NCI-H748 (cell line): ENCODE results near the gene BCAR3.
A peak's percentile ranks its signal among the peaks of the same experiment; 100 is the strongest.

Experiments used
- DNase-seq: peaks from one replicate; lab custom pipeline; 2025; ENCODE audit not compliant: unreplicated experiment; lab: John Stamatoyannopoulos, UW

Gene BCAR3

DNA sequence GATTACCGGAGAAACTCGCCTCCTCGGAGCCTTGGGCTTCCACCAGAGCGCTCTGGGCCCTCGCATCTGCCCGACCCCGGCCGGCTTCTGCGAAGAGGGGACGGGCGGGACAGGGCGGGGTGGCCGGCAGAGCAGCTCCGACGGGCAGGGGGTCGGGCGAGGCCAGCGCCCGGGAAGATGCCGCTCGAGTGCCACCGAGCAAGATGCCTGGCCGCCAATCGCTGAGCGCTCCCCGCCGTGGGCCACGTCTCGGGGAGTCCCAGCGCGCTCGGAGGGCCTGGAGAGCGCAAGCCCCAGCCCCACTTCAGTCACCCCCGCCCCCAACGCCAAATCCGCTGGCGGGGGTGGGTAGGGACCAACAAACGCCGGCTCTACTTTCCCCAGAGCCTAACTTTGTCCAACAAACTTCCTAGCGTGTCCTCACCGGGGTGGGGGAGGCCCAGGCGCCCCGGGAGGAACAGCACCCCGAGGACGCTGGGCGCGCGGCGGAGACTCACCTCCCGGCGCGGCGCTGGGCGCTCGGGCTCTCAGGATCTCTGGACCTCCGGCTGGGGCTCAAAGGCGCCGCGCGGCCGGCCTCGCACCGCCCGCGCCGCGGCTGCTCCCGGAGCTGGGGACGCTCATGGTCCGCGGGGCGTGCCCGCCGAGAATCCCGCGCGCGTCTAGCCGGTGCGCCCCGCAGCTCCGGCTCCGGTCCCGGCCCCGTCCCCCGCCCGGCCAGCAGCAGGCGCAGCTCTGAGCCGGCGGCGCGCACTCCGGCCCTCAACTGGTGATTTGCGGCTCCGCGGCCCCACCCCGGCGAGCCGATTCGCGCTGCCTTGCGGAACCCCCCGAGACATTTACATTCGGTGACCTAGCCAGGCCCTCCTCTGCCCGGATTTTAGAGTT, at the start of gene BCAR3:
TSS of gene BCAR3 (minus strand) at position 737 of the 888 bp plus-strand sequence. CDS start 6,907 bp downstream, outside the sequence.
- DNase-seq, result peak; percentile 73

DNA sequence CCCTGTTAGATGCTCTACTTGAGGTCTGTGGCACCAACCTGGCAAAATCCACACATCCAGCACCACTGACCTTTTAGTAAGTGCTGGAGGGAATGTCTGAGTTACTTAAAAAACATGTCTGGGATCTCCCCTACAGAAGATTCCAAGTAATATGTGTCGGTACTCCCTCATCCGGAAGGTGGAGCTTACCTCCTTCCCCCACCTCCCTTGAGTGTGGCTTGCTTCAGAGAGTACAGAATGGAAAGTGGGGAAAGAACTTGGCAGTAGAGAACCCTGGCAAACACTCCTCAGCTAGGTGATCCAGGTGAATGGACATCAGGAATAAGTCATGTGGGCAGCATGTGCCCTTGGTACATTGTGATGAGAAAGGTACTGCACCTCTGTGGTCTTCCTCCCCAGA, 49.0 kb upstream of the BCAR3 start:
- no peak for DNase-seq

DNA sequence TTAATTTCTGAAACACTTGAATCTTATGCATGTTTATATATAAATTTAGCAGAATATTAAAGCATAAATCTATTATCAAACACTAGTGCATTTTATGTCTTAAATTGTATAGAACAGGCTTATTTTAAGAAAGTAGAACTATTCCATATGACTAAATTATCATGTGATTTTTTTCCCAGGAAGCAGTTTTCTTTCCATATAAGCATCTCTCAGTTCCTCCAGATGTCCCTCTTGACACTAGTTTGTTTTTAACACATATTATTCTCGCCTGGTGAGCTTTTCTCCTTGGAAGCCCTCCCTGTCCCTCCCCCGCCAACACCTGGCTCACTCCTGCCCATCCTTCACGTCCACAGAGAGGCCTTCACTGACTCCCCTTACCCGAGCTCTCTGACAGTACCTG, 48.3 kb upstream of the BCAR3 start:
- DNase-seq, result no peak

DNA sequence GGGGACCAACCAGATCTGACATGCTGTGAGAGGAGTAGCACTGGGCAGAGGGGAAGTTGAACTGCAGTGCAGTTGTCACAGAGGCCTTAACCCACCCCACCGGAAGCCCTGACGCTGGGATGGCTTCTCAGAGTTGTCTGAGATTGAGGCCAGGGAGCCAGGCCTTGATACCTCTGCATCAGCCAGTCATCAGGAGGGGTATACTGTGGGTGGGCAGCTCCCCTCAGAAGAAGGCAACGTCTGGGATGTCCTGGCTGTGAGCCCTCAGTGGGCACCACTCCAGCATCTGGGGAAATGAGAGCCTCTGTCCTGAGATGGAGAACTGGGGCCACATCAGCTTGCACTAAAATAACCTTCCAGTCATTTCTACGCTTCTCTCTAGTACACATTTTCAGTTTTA, 47.9 kb upstream of the BCAR3 start:
- no peak for DNase-seq

DNA sequence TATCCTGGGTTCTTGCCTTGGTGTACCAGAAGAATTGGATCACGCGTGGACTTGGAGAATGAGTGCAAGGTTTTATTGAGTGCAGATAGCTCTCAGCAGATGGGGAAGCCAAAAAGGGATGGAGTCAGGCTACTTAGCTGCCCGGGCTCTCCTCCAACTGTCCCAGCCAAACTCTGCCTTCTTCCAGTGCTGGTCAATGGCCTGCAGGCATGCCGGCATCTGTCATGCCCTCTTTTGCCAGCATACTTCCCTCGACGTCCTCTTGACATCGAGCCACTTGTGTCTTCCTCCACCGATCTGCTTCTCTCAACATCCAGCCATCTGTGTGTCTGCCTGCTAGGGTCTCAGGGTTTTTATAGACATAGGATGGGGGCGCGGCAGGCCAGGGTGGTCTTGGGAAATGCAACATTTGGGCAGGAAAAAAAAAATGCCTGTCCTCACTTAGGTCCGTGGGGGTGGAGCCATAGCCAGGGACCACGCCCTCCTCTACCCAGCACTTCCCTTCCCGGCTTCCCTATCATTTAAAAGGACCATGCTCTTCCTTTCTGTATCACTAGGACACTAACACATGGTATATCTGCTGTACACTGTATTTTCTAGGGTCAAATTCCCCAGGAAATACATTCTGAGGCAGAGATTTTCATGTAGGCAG, 47.0 kb upstream of the BCAR3 start:
- no peak for DNase-seq

DNA sequence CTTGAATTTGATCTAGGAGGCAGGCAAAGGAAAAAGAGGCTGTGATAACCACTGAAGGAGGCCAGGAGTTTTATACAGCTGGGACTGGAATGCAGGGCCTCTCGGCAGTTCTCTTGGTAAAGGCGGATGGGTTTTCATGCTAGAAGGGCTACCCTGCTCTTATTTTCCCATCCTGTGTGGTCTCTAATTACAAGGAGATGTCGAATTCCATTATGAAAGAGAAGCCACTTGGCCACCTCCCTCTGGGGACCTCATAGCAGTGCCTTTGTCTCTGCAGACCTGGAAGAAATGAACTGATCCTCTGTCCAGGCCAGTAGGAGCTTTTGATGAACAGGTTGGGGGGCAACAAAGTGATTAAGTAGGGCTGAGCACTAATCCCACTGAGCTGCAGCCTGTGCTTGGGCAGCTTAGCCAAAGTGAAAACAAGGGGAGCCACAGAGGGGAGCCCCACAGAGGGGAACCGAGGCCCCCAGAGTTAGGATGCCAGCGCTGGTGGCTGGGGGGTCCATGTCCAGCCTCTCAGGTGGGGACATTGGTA, 42.2 kb upstream of the BCAR3 start:
- no peak for DNase-seq

DNA sequence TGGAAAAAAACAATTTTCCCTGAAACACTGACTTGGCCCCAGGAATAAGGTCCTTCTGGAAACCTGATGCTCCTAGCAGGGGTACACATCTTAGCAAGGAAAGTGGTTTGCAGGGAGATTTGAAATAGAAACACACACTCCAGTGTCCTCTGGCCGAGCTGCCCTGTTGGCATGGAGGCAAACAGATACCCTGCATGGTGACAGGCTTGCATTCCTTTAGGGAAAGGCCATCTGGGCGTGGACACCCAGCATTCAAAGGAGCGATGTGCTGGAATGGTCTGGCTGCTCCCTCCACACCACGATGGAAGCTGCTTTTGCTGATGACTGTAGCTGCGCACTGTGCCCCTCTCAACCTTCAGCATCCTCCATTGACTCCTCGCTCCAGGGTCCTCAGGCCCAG, 41.5 kb upstream of the BCAR3 start:
- DNase-seq, result no peak

DNA sequence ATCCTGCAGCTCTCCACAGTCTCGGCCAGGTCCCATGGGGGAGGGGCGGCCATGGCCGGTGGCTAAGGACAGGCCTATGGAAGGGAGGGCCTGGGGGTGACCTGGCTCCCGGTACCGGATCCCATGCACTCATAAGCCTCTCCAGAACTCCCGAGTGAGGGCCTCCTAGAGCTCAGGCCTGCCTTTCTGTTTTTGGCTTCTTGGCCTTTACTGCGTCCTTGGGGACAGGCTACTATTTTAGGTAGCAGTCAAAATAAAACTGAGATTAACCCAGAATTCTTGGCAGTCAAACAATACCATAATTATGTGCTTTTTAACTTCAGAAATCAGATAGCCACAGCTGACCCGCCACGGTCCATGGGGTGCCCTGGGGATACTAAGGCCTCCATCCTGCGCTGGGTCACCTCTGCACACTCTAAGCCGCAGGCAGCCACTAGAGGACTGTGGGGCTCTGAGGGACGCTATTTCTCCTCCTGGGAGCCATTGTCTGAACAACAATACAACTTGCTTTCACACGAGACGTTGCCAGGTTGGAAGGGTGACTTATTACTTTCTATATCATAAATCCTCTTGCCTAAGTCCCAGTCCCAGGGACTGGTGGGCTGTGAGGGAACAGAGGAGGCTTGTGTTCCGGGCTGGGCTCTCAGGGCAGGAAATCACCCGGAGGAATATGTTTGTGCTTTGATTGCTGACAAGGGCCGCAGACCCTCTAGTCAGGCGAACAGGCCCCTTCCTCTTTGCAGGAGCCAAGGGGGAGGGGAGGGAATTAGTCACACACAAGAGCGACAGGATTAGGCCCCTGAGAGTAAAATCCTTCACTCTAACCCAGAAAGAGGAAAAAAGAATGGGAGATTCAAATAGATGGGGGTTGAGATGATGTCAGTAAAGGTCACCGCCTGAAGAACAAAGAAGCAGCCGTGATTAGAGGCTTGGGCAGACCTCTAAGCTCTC, 40.7 kb upstream of the BCAR3 start:
- DNase-seq, result no peak

DNA sequence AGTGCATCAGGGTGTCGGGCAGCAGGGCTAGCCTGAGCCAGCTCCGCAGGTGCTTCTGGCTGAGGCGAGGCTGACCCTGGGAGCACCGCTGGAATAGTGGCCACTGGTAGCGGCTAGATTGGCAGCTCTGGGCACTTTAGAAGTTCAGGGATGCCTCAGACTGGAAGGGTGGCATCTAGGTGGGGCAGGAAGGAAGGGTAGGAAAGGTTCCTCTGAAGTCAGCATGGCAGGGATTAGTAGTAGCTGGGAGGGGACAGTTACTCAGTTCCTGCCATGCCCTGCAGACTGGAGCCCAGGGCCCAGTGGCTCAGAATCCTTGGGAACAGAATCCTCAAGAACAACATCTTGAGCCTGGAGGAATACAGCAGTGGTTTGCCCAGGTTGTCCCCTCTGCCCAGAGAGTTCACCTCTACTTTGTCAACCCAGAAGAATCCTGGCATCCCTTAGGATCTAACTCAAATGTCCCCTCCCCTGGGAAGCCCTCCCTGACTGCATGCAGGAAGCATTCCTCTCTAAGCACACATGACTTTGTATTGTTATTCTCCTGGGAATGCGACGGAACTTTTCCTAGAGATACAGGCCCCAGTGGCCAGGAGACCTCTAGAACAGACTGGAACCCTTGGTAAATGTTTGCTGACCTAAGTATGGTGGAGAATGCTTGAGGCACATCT, 39.5 kb upstream of the BCAR3 start:
- DNase-seq, result no peak

DNA sequence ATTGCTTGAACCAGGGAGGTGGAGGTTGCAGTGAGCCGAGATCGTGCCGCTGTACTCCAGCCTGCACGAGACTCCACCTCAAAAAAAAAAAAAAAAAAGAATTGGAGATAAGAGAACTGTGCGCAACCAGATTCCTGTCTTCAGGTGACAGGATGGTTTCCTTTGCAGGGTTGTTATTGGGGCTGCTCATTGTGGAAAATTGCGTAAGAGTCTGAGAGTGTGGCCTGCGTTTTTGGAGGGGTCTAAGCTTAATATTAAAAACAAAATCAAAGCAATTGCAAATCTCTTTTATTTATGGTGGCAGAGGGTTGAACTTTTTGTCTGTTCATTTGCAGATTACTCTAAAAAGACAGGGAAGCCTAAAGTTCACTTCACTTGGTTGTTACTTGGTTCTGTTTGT, 36.0 kb upstream of the BCAR3 start:
- no peak for DNase-seq

DNA sequence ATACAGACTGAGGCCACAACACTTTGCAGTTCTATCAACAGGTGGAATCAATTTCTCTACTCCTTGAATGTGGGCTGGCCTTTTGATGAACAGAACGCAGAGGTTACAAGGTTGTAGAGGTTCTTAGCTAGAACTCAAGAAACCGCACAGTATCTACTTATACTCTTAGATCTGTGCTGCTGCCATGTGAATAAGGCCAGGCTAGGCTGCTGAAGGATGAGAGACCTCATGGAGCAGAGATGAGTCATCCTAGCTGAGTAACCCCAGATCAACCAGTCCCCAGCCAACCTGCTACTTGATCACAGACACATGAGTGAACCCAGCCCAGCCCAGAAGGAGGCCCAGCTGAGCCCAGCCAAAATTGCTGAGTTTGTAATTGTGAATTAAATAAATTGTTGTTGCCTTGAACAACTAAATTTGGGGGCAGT, 35.3 kb upstream of the BCAR3 start:
- no peak for DNase-seq

DNA sequence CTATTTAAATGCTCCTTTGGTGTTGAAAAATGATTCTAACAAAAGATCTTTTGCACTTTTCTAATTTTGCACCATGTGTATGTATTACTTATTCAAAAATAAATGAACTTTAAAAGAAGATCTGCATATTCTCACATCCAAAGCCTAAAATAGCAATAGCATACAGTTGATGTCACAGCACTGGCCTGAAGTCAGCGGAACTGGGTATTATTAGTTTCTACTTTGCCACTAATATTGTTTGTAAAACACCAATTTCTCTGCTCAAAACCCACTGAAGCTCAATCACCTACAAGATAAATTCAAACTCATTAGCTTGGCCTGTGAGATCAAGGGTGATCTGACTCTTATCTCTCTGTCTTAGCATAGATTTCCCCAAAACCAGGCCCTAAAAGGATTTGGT, 34.5 kb upstream of the BCAR3 start:
- no peak for DNase-seq

DNA sequence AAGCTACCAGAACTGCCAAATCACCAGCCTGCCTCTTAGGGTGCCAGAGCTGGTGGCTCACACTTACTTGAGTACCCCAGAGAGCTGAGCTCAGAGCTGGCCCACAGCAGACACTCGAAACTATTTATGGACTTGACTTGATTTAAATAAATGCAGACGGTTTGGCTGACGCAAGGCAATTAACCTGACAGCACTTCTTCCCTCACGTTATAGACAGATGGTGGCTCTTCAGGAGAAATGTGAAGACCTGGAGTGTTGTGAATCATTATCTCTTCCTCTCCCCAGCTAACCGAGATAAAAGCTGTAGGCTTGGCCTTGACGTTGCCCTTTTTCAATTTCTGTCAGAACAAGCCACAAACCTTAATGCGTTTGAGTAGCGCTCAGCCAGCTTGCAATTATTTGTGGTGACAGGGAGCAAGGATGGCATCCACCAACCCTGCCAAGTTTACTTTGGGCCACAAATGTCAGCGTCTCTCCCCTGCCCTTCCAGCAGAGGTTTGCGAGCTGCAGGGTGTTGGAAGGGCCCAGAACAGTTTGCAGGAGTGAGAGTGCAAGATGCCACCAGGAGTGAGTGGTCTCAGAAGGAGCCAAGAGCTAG, 34.0 kb upstream of the BCAR3 start:
- peak; percentile 27 for DNase-seq

DNA sequence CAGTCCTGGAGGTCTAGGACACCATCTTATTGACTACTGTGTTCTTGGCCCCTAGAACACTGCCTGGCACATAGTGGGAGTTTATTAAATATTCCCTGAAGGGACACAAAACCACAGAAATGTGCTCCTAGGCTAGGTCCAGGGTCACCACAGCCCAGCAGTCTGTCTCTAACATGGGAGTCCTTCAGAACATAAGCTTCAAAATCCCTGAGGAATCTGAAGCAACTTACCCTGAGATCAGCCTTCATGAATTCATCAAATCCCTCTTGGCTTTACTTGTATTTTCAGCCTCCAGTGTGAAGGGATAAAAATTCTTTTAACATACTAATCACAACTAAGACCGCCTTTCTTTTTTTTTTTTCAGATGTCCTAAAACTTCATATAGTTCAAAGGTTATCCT, 32.7 kb upstream of the BCAR3 start:
- DNase-seq, result no peak

DNA sequence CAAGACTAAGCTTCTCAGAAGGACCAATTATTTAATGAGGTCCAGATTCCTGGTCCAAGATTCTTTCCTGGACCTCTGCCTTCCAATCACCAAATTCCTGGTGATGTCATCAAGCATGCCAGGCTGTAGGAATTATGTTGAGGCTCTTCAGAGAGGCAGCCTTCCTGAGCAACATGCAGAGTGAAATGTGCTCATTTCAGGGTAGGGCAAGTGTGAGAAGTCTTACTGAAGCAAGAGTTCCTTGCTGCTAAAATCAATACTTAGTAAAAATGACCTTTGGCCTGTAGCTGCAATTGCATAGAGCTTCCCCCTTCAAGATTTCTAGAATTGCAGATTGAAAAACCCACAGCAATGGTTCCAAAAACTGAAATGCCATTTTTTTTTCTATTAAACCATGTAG, 31.7 kb upstream of the BCAR3 start:
- DNase-seq, result no peak

DNA sequence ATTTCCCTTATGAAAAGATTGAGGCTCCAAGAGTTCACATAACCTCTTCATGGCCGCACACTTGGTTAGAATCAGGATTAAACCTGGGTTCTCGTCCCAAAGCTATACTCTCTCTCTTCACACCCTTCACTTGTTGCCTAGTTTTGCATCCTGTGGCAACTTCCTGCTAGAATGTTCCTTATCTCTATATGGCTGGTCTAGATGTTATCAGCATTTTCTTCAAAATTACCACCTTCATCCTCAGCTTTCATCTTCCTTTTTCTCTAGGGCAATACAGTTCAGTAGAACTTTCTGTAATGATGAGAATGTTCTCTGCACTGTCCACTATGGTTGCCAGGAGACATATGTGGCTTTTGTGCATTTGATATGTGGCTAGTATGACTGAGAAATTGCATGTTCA, 31.1 kb upstream of the BCAR3 start:
- no peak for DNase-seq

DNA sequence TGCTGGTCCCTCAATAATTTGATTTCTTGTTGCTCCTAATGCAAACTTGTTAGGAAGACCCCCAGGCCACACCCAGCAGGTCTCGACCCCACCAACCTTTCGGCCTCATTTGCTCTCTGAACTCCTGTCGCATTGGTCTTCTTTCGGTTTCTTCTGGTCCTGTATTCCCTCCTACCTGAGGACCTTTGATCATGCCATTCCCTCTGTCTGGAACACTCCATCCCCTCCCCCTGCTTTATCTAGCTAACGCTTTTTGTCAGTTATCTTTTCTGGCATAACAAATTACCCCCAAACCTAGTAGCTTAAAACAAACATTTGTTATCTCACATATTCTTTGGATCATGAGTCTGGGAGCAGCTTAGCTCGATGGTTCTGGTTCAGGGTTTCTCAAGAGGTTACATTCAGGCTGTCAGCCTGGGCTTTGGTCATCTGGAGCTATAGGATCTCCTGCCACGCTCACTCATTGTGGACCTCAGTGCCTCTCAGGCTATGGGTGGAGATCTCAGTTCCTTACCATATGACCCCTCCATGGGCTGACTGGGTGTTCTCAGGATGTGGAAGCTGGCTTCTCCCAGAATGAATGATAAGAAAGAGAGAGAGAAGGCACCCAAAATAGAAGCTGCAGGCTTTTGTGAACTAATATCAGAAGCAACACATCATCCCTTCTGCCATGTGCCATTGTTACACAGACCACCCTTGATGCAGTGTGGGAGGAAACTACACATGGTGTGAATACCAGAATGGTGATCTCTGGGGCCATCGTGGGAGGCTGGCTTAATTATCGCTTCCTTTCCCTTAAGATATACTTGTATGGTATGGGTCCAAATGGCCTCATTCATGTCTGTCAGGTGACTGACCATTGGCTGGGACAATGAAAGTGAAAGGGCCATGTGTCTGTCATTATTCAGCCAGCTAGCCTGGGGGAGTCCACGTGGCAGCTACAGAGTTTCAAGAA, 29.1 kb upstream of the BCAR3 start:
- no peak for DNase-seq

DNA sequence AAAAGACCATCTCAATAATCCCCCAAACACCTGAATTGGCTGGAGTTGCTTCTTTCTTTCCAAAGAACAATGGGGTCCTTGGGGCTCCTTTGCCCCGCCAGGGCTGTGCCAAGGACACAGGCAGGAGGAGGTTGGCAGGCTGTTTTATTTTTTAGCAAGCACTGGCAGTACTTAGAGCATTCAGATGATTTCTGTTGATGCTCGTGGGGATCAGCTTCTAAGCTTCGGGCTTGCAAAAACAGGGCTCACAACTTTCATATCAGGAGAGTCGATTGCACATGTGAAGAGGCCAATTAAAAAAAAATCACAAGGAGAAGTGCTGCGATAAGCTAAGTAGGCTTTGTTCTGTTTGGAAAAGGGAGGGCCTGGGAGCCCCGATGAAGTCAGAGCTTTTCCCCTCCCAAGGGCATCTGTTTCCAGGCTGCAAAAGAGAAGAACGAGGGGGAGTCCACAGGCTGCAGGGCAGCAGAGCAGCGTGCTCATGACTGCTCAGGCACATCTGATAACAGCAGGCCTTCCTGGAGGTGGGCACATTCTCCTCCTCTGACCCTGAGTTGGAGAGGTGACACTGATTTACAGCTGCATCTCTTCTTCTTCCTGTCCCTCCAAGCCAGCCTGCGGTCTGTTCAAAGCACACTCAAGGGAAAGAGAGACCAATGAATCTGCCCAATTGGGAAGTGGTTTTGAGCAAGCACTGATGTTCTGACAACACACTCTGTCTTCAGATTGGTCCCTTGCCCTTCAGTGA, 27.3 kb upstream of the BCAR3 start:
- DNase-seq, result no peak
